T-helper 1 cell treated with Interleukin-12 subunit alpha and Interleukin-12 subunit beta and Interleukin-4 antibody, amounts not matched to agents 30 ng/mL and 1 ng/mL, for 36 hours (primary cell): ENCODE measurements around the gene TMEM221. TPM values are rescaled to one million over a fixed set of nuclear protein-coding genes. Genes with fewer than 3 reads are reported as not detected.

Experiments
- intact Hi-C: fragments of 100-400 bp; cut with micrococcal nuclease; formaldehyde crosslinking; loops from one replicate; pipeline ENCODE4 v1.15.1; 2024
- total RNA-seq: library from RNA; stranded (reverse); gene quantifications from 2 replicates; pipeline ENCODE4 v1.2.3, GENCODE V29; 2022

The TMEM221 gene
- total RNA-seq, 1 donor from 2014 or later, result not detected

DNA sequence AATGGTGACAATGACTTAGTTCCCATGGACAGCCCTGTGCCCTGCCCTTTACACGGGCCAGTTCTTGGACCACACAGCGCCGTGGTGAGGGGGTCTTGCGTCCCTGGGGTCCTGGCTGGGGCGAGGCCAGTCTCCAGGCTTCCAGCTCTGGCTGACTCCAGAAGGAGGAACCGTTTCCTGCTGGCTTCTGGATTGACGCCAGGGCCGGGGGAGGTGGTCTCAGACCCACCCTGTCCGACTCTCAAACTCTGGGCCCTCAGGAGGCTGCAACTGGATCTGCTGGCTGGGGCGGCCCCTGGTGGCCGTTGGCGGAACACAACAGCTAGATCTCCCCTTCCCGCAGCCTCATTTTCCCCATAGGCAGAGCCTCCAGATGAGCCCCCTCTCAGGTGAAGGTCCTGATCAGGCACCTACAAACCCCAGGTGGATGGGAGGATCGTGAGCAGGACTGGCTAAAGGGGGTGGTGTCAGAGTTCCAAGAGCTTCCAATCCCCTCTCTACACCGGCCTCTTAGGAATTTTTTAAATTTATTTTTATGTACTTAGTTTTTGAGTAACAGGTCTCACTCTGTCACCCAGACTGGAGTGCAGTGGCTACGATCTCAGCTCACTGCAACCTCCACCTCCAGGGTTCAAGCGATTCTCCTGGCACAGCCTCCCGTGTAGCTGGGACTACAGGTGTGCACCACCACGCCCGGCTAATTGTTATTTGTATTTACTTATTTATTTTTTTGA, 62.4 kb downstream of the TMEM221 start:
- intact Hi-C loops, result loop anchor here (1.0 kb wide), 2 partner anchors 40 to 94 kb away; no protein-coding TSS in a partner anchor

Other genes starting within 250 kb of the TMEM221 start
- gene USE1, start 233.3 kb downstream of the TMEM221 start, total RNA-seq, result 27.8 and 31.3 TPM in 2 replicates
- gene OCEL1, start 222.4 kb downstream of the TMEM221 start, total RNA-seq, result 15.7 and 21.3 TPM in 2 replicates
- gene NR2F6, start 202.7 kb downstream of the TMEM221 start, total RNA-seq, result 6.4 and 6.5 TPM in 2 replicates
- 0.22 and 0.80 TPM in 2 replicates for gene USHBP1, start 183.9 kb downstream of the TMEM221 start, total RNA-seq
- gene BABAM1, start 181.2 kb downstream of the TMEM221 start, total RNA-seq, result 107 and 113 TPM in 2 replicates
- gene ANKLE1, start 166.8 kb downstream of the TMEM221 start, total RNA-seq, result 3.7 and 4.5 TPM in 2 replicates
- gene ABHD8, start 145.2 kb downstream of the TMEM221 start, total RNA-seq, result 12.0 and 12.7 TPM in 2 replicates
- gene MRPL34, start 142.8 kb downstream of the TMEM221 start, total RNA-seq, result 81.3 and 84.7 TPM in 2 replicates
- gene DDA1, start 139.1 kb downstream of the TMEM221 start, total RNA-seq, result 44.5 and 45.8 TPM in 2 replicates
- 13.2 and 13.6 TPM in 2 replicates for gene ANO8, start 113.8 kb downstream of the TMEM221 start, total RNA-seq
- 32.3 and 36.9 TPM in 2 replicates for gene GTPBP3, start 111.1 kb downstream of the TMEM221 start, total RNA-seq
- gene PLVAP, start 71.3 kb downstream of the TMEM221 start, total RNA-seq, result 0.12 TPM in 1 of 2 replicates, not detected in the other
- 4.1 and 4.5 TPM in 2 replicates for gene CCDC194, start 54.5 kb downstream of the TMEM221 start, total RNA-seq
- gene BST2, start 43.0 kb downstream of the TMEM221 start, total RNA-seq, result 214 and 218 TPM in 2 replicates
- gene MVB12A, start 28.6 kb downstream of the TMEM221 start, total RNA-seq, result 38.7 and 39.2 TPM in 2 replicates
- not detected in 2 replicates for gene NXNL1, start 12.3 kb upstream of the TMEM221 start, total RNA-seq
- 1.4 and 1.7 TPM in 2 replicates for gene SLC27A1, start 21.9 kb upstream of the TMEM221 start, total RNA-seq
- 63.3 and 68.7 TPM in 2 replicates for gene PGLS, start 63.0 kb upstream of the TMEM221 start, total RNA-seq
- 53.4 and 62.0 TPM in 2 replicates for gene COLGALT1, start 107.0 kb upstream of the TMEM221 start, total RNA-seq
- gene UNC13A, start 239.7 kb upstream of the TMEM221 start, total RNA-seq, result 0.27 TPM in 1 of 2 replicates, not detected in the other